ENCODE results near the gene ERN1. TPM values are rescaled to one million over a fixed set of nuclear protein-coding genes. Genes with fewer than 3 reads are reported as not detected.

The ERN1 gene
- polyA plus RNA-seq, 1 donor from 2014 or later, result 2.3 TPM

GRCh38 chr17:64151016-64151368 lies 21.0 kb upstream of the ERN1 start:
- no peak overlapping the region for H3K4me3 ChIP-seq (ENCODE audit: low read length)
- no peak overlapping the region for H3K27ac ChIP-seq (ENCODE audit: low read length)
- H3K79me2 ChIP-seq (replicated peaks; ENCODE audit: insufficient read depth, low read length), result peaks cover 3% of the 10 kb centered on the region
- no peaks in the 10 kb centered on the region for H3K9me2 ChIP-seq (ENCODE audit: insufficient read depth, low read length)
- H3K36me3 ChIP-seq (ENCODE audit: insufficient read depth, low read length), result no peaks in the 10 kb centered on the region
- H3K9me3 ChIP-seq (ENCODE audit: low read length), result no peaks in the 10 kb centered on the region
- no peak overlapping the region for H3K4me2 ChIP-seq (ENCODE audit: low read length)
- no peak overlapping the region for H2AFZ ChIP-seq (ENCODE audit: low read depth, low read length)
- no peaks in the 10 kb centered on the region for H3K27me3 ChIP-seq (ENCODE audit: insufficient read depth, low read depth, low read length)
- no peaks in the 10 kb centered on the region for H4K20me1 ChIP-seq (ENCODE audit: insufficient read depth)
- no peak for TF ChIP-seq EP300 (conservative IDR thresholded peaks at IDR 0.05; ENCODE audit: poor library complexity, severe bottlenecking)
- TF ChIP-seq CTCF (IDR thresholded peaks at IDR 0.05; ENCODE audit: poor library complexity, severe bottlenecking), result no peak
- no peak for TF ChIP-seq SMC3 (conservative IDR thresholded peaks at IDR 0.05; ENCODE audit: poor library complexity)
- TF ChIP-seq MXI1 (conservative IDR thresholded peaks at IDR 0.05; ENCODE audit: poor library complexity, severe bottlenecking), result no peak
- H3K9ac ChIP-seq (ENCODE audit: low read length), result no peak overlapping the region
- no peaks in the 10 kb centered on the region for H3F3A ChIP-seq (ENCODE audit: insufficient read depth, low read length, poor library complexity, severe bottlenecking)

- H3K4me3 ChIP-seq (ENCODE audit: low read length), result no peak overlapping the region
- no peaks in the 10 kb centered on the region for H3F3A ChIP-seq (ENCODE audit: insufficient read depth, low read length, poor library complexity, severe bottlenecking)
- no peaks in the 10 kb centered on the region for H3K27me3 ChIP-seq (ENCODE audit: insufficient read depth, low read depth, low read length)
- no peaks in the 10 kb centered on the region for H3K9me3 ChIP-seq (ENCODE audit: low read length)
- H3K9me2 ChIP-seq (ENCODE audit: insufficient read depth, low read length), result no peaks in the 10 kb centered on the region
- peaks cover 3% of the 10 kb centered on the region for H3K79me2 ChIP-seq (replicated peaks; ENCODE audit: insufficient read depth, low read length)
- no peak overlapping the region for H3K27ac ChIP-seq (ENCODE audit: low read length)
- H3K4me2 ChIP-seq (ENCODE audit: low read length), result no peak overlapping the region
- H3K36me3 ChIP-seq (ENCODE audit: insufficient read depth, low read length), result no peaks in the 10 kb centered on the region
- TF ChIP-seq EZH2 (IDR thresholded peaks at IDR 0.05; ENCODE audit: borderline replicate concordance, insufficient read depth, low read length, poor library complexity, severe bottlenecking) (no peak), POLR2AphosphoS5 (IDR thresholded peaks at IDR 0.05) (no peak), MXI1 (conservative IDR thresholded peaks at IDR 0.05; ENCODE audit: poor library complexity, severe bottlenecking) (no peak), SMC3 (conservative IDR thresholded peaks at IDR 0.05; ENCODE audit: poor library complexity) (no peak), CTCF (IDR thresholded peaks at IDR 0.05; ENCODE audit: poor library complexity, severe bottlenecking) (no peak), RAD21 (conservative IDR thresholded peaks at IDR 0.05) (no peak)
- H3K9ac ChIP-seq (ENCODE audit: low read length), result no peak overlapping the region
- no peak overlapping the region for H2AFZ ChIP-seq (ENCODE audit: low read depth, low read length)
- H4K20me1 ChIP-seq (ENCODE audit: insufficient read depth), result no peaks in the 10 kb centered on the region
These were observed 20.5 kb upstream of the ERN1 start for GRCh38 chr17:64150237-64151015.

- no peak overlapping the region for H2AFZ ChIP-seq (ENCODE audit: low read depth, low read length)
- peaks cover 3% of the 10 kb centered on the region for H3K79me2 ChIP-seq (replicated peaks; ENCODE audit: insufficient read depth, low read length)
- H3K9ac ChIP-seq (ENCODE audit: low read length), result no peak overlapping the region
- no peak overlapping the region for H3K4me2 ChIP-seq (ENCODE audit: low read length)
- no peak overlapping the region for H3K27ac ChIP-seq (ENCODE audit: low read length)
- no peaks in the 10 kb centered on the region for H4K20me1 ChIP-seq (ENCODE audit: insufficient read depth)
- no peaks in the 10 kb centered on the region for H3K9me2 ChIP-seq (ENCODE audit: insufficient read depth, low read length)
- H3K36me3 ChIP-seq (ENCODE audit: insufficient read depth, low read length), result no peaks in the 10 kb centered on the region
- no peaks in the 10 kb centered on the region for H3K9me3 ChIP-seq (ENCODE audit: low read length)
- H3K4me3 ChIP-seq (ENCODE audit: low read length), result no peak overlapping the region
- no peaks in the 10 kb centered on the region for H3F3A ChIP-seq (ENCODE audit: insufficient read depth, low read length, poor library complexity, severe bottlenecking)
- no peaks in the 10 kb centered on the region for H3K27me3 ChIP-seq (ENCODE audit: insufficient read depth, low read depth, low read length)
- TF ChIP-seq EP300 (conservative IDR thresholded peaks at IDR 0.05; ENCODE audit: poor library complexity, severe bottlenecking) (no peak), EZH2 (IDR thresholded peaks at IDR 0.05; ENCODE audit: borderline replicate concordance, insufficient read depth, low read length, poor library complexity, severe bottlenecking) (no peak), CTCF (IDR thresholded peaks at IDR 0.05; ENCODE audit: poor library complexity, severe bottlenecking) (no peak), TAF1 (IDR thresholded peaks at IDR 0.05; ENCODE audit: low read depth) (no peak), SMC3 (conservative IDR thresholded peaks at IDR 0.05; ENCODE audit: poor library complexity) (no peak), MXI1 (conservative IDR thresholded peaks at IDR 0.05; ENCODE audit: poor library complexity, severe bottlenecking) (no peak), REST (IDR thresholded peaks at IDR 0.05; ENCODE audit: borderline replicate concordance) (no peak), POLR2AphosphoS5 (IDR thresholded peaks at IDR 0.05) (no peak), RAD21 (conservative IDR thresholded peaks at IDR 0.05) (no peak)
These were observed 19.3 kb upstream of the ERN1 start for GRCh38 chr17:64149196-64149595.

Measured in neural cell (in vitro differentiated cells).